CD4-positive, alpha-beta memory T cell (primary cell): Measurements from ENCODE around the gene TBX6. TPM values are rescaled to one million over a fixed set of nuclear protein-coding genes. Genes with fewer than 3 reads are reported as not detected.

Source experiments
- CTCF ChIA-PET: fragments of 350-600 bp; sonication (Branson Sonifier 250); formaldehyde crosslinking; loops from one replicate; lab custom pipeline; 2021; ENCODE audit warnings: inconsistent platforms; ENCODE audit not compliant: partially characterized antibody; lab: Charles Lee
- POLR2A ChIA-PET: fragments of 350-600 bp; sonication (Branson Sonifier 250); formaldehyde crosslinking; loops from one replicate; lab custom pipeline; 2021; ENCODE audit not compliant: partially characterized antibody; lab: Charles Lee
- DNase-seq, 5 donors: peaks; one replicate each; pipeline versions ENCODE4 v3.0.0 to v3.0.0-alpha.2; 2020 to 2022; ENCODE audit warnings: mixed read lengths in 1 of 5
- H3K27ac ChIP-seq: one replicate; pipeline ENCODE4 v1.7.0; 2013; ENCODE audit warnings: low read depth, low read length
- H3K27me3 ChIP-seq: 2 replicates; pipeline ENCODE4 v1.7.0; 2013; ENCODE audit warnings: mild to moderate bottlenecking, low read length, moderate library complexity; ENCODE audit not compliant: insufficient read depth
- H3K36me3 ChIP-seq: 2 replicates; pipeline ENCODE4 v1.7.0; 2013; ENCODE audit warnings: mild to moderate bottlenecking, low read length, moderate library complexity; ENCODE audit not compliant: insufficient read depth
- H3K4me1 ChIP-seq: 2 replicates; pipeline ENCODE4 v1.7.0; 2013; ENCODE audit warnings: mild to moderate bottlenecking, low read length, moderate library complexity; ENCODE audit not compliant: insufficient read depth
- H3K4me3 ChIP-seq, 2 donors: one replicate each; pipeline ENCODE4 v1.7.0; 2013; ENCODE audit warnings: low read length in 2 of 2, mild to moderate bottlenecking in 1 of 2
- H3K9me3 ChIP-seq, 2 donors: one replicate each; pipeline ENCODE4 v1.7.0; 2013; ENCODE audit warnings: low read length in 2 of 2, control low read depth in 1 of 2; ENCODE audit not compliant: control insufficient read depth in 1 of 2
- H3K27ac Mint-ChIP-seq, 7 donors: one replicate each; pipeline ENCODE4 v1.8.0; 2020 to 2021; ENCODE audit warnings: mixed read lengths in 7 of 7, mild to moderate bottlenecking in 6 of 7, inconsistent platforms in 3 of 7, moderate library complexity in 3 of 7
- H3K27me3 Mint-ChIP-seq, 2 donors: one replicate each; pipeline ENCODE4 v1.8.0; 2020 to 2021; ENCODE audit warnings: mixed read lengths in 2 of 2
- H3K36me3 Mint-ChIP-seq, 2 donors: one replicate each; pipeline ENCODE4 v1.8.0; 2020 to 2021; ENCODE audit warnings: mixed read lengths in 2 of 2, inconsistent platforms in 1 of 2, mild to moderate bottlenecking in 1 of 2
- H3K4me1 Mint-ChIP-seq, 4 donors: one replicate each; pipeline ENCODE4 v1.8.0; 2020 to 2021; ENCODE audit warnings: mixed read lengths in 4 of 4, mild to moderate bottlenecking in 1 of 4
- H3K4me3 Mint-ChIP-seq, 8 donors: one replicate each; pipeline ENCODE4 v1.8.0; 2020 to 2021; ENCODE audit warnings: mixed read lengths in 8 of 8, mild to moderate bottlenecking in 7 of 8, moderate library complexity in 6 of 8, inconsistent platforms in 3 of 8
- H3K9me3 Mint-ChIP-seq, 8 donors: one replicate each; pipeline ENCODE4 v1.8.0; 2020 to 2021; ENCODE audit warnings: mixed read lengths in 8 of 8, mild to moderate bottlenecking in 5 of 8, inconsistent platforms in 3 of 8, moderate library complexity in 1 of 8
- intact Hi-C: fragments of 100-400 bp; cut with micrococcal nuclease; formaldehyde crosslinking; loops from one replicate; pipeline ENCODE4 v1.15.1; 2023
- polyA plus RNA-seq, 2 donors: library from polyadenylated mRNA; unstranded; fragments of 300-500 nt; fragmentation: Illumina TruSeq; gene quantifications; one replicate each; pipeline ENCODE4 v1.2.3, GENCODE V29; 2021
- total RNA-seq, 2 experiments: library from RNA; stranded (reverse); gene quantifications; one replicate each; pipeline ENCODE4 v1.2.3, GENCODE V29; 2021

TBX6 gene
- total and polyA plus RNA-seq, 4 experiments from 2014 or later = 0.36 to 1.4 (median 1.3) TPM; not detected in 1

- H3K9me3 ChIP-seq = no peaks in the 10 kb centered on the region
- POLR2A ChIA-PET = interaction anchor here (1.2 to 20.4 kb wide), 6 partner anchors 9 to 361 kb away, joined by 3 to 404 read pairs (median 52); partner anchors contain the start of genes CORO1A, MAPK3, PAGR1 and TBX6
- H3K4me1 ChIP-seq = peaks cover 28% of the 10 kb centered on the region
- peaks cover 18% of the 10 kb centered on the region for H3K36me3 ChIP-seq
- CTCF ChIA-PET = interaction anchor here (0.7 to 4.8 kb wide), 8 partner anchors 8 to 67 kb away, joined by 3 to 48 read pairs (median 4); partner anchors contain the start of gene TBX6
- H3K4me1 Mint-ChIP-seq = peaks cover 14 to 45% (median 22%) of the 10 kb centered on the region in 4 donors
- peak overlapping the region; percentile 95 to 100 (median 99) for H3K27ac Mint-ChIP-seq
- peak overlapping the region in 1 of 2 donors; percentile 77 for H3K4me3 ChIP-seq
- H3K4me3 Mint-ChIP-seq = peak overlapping the region; percentile 15 to 100 (median 99)
- H3K27ac ChIP-seq = peak overlapping the region; percentile 94
- H3K36me3 Mint-ChIP-seq = peaks cover 16 to 32% of the 10 kb centered on the region in 2 donors
- no peaks in the 10 kb centered on the region for H3K9me3 Mint-ChIP-seq
- H3K27me3 Mint-ChIP-seq = no peaks in the 10 kb centered on the region
- no peak for DNase-seq
- intact Hi-C loops = no loop called here
- no peaks in the 10 kb centered on the region for H3K27me3 ChIP-seq
Observed at GRCh38 chr16:30063278-30063892, 28.3 kb downstream of the TBX6 start.

- Mint-ChIP-seq H3K9me3 (peaks cover 0 to 2% (median 0%) of the 10 kb centered on the region in 8 donors), H3K4me3 (peak overlapping the region in 1 of 8 donors; percentile 39), H3K27me3 (no peaks in the 10 kb centered on the region), H3K27ac (peak overlapping the region in 2 of 7 donors; percentile 35 to 59), H3K36me3 (peaks cover 0 to 13% of the 10 kb centered on the region in 2 donors), H3K4me1 (peaks cover 3 to 25% (median 8%) of the 10 kb centered on the region in 4 donors)
- POLR2A ChIA-PET = interaction anchor here (1.6 kb wide), 1 partner anchor 32 kb away, joined by 7 read pairs; no protein-coding TSS in a partner anchor
- Histone ChIP-seq H3K4me3 (no peak overlapping the region), H3K27me3 (no peaks in the 10 kb centered on the region), H3K9me3 (no peaks in the 10 kb centered on the region), H3K36me3 (no peaks in the 10 kb centered on the region), H3K4me1 (peaks cover 8% of the 10 kb centered on the region), H3K27ac (no peak overlapping the region)
- DNase-seq = no peak
- CTCF ChIA-PET = interaction anchor here (0.9 kb wide), 1 partner anchor 18 kb away, joined by 3 read pairs; no protein-coding TSS in a partner anchor
- intact Hi-C loops = no loop called here
Observed at GRCh38 chr16:30060836-30061554, 30.7 kb downstream of the TBX6 start.

GRCh38 chr16:30060346-30060745 is 31.4 kb downstream of the TBX6 start:
- no peaks in the 10 kb centered on the region for H3K27me3 ChIP-seq
- ChIA-PET CTCF (no interaction called here), POLR2A (no interaction called here)
- Mint-ChIP-seq H3K4me3 (peak overlapping the region in 1 of 8 donors; percentile 39), H3K27me3 (no peaks in the 10 kb centered on the region), H3K27ac (peak overlapping the region in 1 of 7 donors; percentile 59), H3K36me3 (peaks cover 0 to 8% of the 10 kb centered on the region in 2 donors), H3K9me3 (peaks cover 0 to 2% (median 0%) of the 10 kb centered on the region in 8 donors), H3K4me1 (peaks cover 4 to 24% (median 8%) of the 10 kb centered on the region in 4 donors)
- H3K9me3 ChIP-seq = no peaks in the 10 kb centered on the region
- H3K36me3 ChIP-seq = no peaks in the 10 kb centered on the region
- no peak for DNase-seq
- H3K4me1 ChIP-seq = peaks cover 13% of the 10 kb centered on the region
- H3K4me3 ChIP-seq = no peak overlapping the region
- intact Hi-C loops = no loop called here
- no peak overlapping the region for H3K27ac ChIP-seq

GRCh38 chr16:30054959-30055553 is 36.7 kb downstream of the TBX6 start:
- H3K27ac Mint-ChIP-seq = peak overlapping the region in 6 of 7 donors; percentile 38 to 83 (median 64)
- H3K4me1 ChIP-seq = peaks cover 21% of the 10 kb centered on the region
- CTCF ChIA-PET = interaction anchor here (0.8 to 4.1 kb wide), 17 partner anchors 8 to 377 kb away, joined by 3 to 26 read pairs (median 4); partner anchors contain the start of genes ALDOA, PPP4C, QPRT and TBX6

GRCh38 chr16:30054451-30054850 is 37.3 kb downstream of the TBX6 start:
- peaks cover 0 to 2% (median 0%) of the 10 kb centered on the region in 8 donors for H3K9me3 Mint-ChIP-seq
- peak overlapping the region in 4 of 7 donors; percentile 52 to 83 (median 66) for H3K27ac Mint-ChIP-seq
- H3K4me1 Mint-ChIP-seq = peaks cover 10 to 31% (median 23%) of the 10 kb centered on the region in 4 donors
- Histone ChIP-seq H3K27ac (no peak overlapping the region), H3K36me3 (no peaks in the 10 kb centered on the region), H3K9me3 (no peaks in the 10 kb centered on the region), H3K4me3 (no peak overlapping the region), H3K4me1 (peaks cover 21% of the 10 kb centered on the region), H3K27me3 (no peaks in the 10 kb centered on the region)
- no peaks in the 10 kb centered on the region for H3K27me3 Mint-ChIP-seq
- peak overlapping the region in 7 of 8 donors; percentile 28 to 75 (median 59) for H3K4me3 Mint-ChIP-seq
- POLR2A ChIA-PET = interaction anchor here (1.0 to 5.0 kb wide), 6 partner anchors 10 to 131 kb away, joined by 3 to 91 read pairs (median 4); partner anchors contain the start of genes ALDOA, CORO1A and TBX6
- CTCF ChIA-PET = interaction anchor here (0.8 to 4.1 kb wide), 10 partner anchors 9 to 376 kb away, joined by 3 to 26 read pairs (median 6); partner anchors contain the start of genes ALDOA, PPP4C, QPRT and TBX6
- peaks cover 0 to 1% of the 10 kb centered on the region in 2 donors for H3K36me3 Mint-ChIP-seq
- no peak for DNase-seq
- intact Hi-C loops = no loop called here

More at GRCh38 chr16:30054959-30055553, 36.7 kb downstream of the TBX6 start:
- Histone ChIP-seq H3K36me3 (no peaks in the 10 kb centered on the region), H3K27ac (no peak overlapping the region), H3K4me3 (no peak overlapping the region), H3K9me3 (no peaks in the 10 kb centered on the region), H3K27me3 (no peaks in the 10 kb centered on the region)
- intact Hi-C loops = no loop called here
- Mint-ChIP-seq H3K4me3 (peak overlapping the region in 7 of 8 donors; percentile 51 to 77 (median 70)), H3K36me3 (peaks cover 0 to 1% of the 10 kb centered on the region in 2 donors), H3K9me3 (peaks cover 0 to 2% (median 0%) of the 10 kb centered on the region in 8 donors), H3K27me3 (no peaks in the 10 kb centered on the region), H3K4me1 (peaks cover 10 to 31% (median 23%) of the 10 kb centered on the region in 4 donors)
- DNase-seq = peak; percentile 36 to 51 (median 44)
- POLR2A ChIA-PET = interaction anchor here (1.0 to 5.0 kb wide), 7 partner anchors 10 to 131 kb away, joined by 3 to 91 read pairs (median 4); partner anchors contain the start of genes ALDOA, CORO1A and TBX6

GRCh38 chr16:30053376-30054015 is 38.2 kb downstream of the TBX6 start:
- H3K36me3 ChIP-seq = no peaks in the 10 kb centered on the region
- Mint-ChIP-seq H3K4me1 (peaks cover 10 to 31% (median 23%) of the 10 kb centered on the region in 4 donors), H3K9me3 (peaks cover 0 to 2% (median 0%) of the 10 kb centered on the region in 8 donors), H3K27me3 (no peaks in the 10 kb centered on the region), H3K4me3 (peak overlapping the region; percentile 63 to 93 (median 74)), H3K27ac (peak overlapping the region in 6 of 7 donors; percentile 25 to 87 (median 72)), H3K36me3 (peaks cover 0 to 1% of the 10 kb centered on the region in 2 donors)
- no peaks in the 10 kb centered on the region for H3K9me3 ChIP-seq
- ChIA-PET CTCF (interaction anchor here (0.6 to 4.1 kb wide), 4 partner anchors 10 to 206 kb away, joined by 3 to 21 read pairs (median 4); partner anchors contain the start of genes ALDOA and TLCD3B), POLR2A (interaction anchor here (0.9 to 5.0 kb wide), 5 partner anchors 11 to 133 kb away, joined by 3 to 91 read pairs (median 3); partner anchors contain the start of genes ALDOA, PPP4C and TBX6)
- peak overlapping the region; percentile 23 to 64 for H3K4me3 ChIP-seq
- H3K27me3 ChIP-seq = no peaks in the 10 kb centered on the region
- DNase-seq = no peak
- no peak overlapping the region for H3K27ac ChIP-seq
- H3K4me1 ChIP-seq = peaks cover 21% of the 10 kb centered on the region
- intact Hi-C loops = loop anchor here (1.0 kb wide), 2 partner anchors 12 to 38 kb away; partner anchors contain the start of genes ALDOA and TBX6
